CD4-positive, alpha-beta T cell treated with Interleukin-4 for 4 hours (primary cell): ENCODE data around the gene CXCL12.

Source experiments
- DNase-seq: peaks from one replicate; pipeline ENCODE4 v3.0.0-alpha.2; 2020

CXCL12 gene

GRCh38 chr10:44327461-44327860, 57.4 kb downstream of the CXCL12 start:
- no peak for DNase-seq
